NCI-H774 (cell line): ENCODE results near the gene TBCB.

Experiments used
- DNase-seq: peaks from one replicate; lab custom pipeline; 2025; lab: John Stamatoyannopoulos, UW

Gene TBCB

DNA sequence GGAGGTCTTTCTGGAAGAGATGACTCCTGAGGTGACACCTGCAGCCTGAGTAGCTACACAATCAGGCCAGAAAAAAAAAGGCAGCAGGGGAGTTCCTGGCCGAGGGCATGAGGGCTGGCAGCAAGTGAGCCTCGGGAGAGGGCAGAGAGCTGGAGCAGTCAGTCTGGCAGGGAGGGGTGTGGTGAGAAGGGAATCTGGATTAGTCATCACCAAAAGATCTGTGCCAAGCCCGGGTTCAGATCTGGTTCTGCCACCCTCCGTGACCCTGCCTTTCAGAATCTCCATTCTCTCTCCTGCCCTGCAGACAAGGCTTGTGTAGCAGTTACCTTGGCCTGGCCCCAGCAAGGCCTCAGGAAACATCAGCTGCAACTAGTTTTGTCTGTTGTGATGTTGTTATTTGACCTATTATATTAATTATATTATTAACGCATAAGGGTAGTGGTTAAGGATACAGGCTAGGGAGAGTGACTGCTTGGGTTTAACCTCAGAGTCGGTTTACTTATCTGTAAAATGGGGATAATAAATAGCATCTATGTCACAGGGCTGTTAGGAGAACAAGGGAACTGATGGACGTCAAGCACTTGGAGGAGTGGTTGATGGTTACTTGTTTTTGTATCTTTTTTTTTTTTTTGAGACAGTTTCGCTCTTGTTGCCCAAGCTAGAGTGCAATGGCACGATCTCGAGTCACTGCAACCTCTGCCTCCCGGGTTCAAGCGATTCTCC, 21.9 kb downstream of the TBCB start:
- DNase-seq, result peak; percentile 15

DNA sequence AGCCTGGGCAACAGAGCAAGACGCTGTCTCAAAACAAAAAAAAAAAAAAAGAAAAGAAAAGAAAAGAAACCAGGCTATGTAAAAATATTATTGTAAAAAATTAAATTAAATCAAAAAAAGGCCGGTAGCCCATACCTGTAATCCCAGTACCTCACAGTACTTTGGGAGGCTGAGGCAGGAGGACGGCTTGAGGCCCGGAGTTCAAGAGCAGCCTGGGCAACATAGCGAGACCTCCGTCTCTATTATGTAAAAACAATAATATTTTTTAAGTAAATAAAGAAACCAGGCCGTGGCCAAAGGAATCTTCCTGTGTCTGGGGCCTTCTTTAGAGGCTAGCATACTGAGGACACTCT, 23.8 kb downstream of the TBCB start:
- DNase-seq, result no peak

DNA sequence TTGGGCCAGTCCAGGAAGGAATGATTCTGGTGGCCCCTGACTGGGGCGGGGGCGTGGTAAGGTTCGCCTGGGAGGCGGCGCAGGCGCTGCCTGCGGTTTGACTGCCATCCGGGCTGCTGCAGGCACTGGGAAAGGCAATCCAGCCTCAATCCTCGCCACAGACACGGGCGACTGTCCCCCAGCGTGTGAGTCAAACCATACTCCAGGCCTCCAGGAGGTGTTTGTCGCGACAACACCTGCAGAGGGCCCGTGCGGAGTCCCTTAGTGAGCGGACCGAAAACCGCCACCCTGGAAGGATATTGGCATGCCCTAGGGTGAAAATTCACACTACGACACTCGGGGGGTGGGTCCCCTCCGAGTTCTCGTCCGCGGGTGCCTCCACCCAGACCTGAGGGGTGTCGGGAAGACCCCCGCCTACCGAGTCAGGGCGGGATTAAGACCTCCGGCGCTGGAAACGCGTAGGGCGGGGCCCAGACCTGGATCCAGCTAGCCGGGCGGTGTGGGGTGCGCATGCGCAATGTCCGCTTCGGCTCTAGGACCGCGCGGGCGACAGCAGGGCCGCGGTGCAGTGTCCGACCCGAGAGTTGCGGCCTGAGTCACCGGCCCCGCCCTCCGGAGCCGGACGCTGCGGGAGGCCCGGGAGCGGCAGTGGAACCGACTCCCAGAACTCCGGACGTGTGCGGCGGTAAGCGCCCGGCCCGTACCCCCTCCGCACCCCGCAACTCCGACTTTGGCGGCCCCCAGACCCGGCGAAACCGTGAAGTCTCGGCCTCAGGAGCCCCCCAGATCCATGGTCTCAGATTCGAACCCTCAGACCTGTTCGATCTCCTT, 24.4 kb downstream of the TBCB start, which contains the start of gene CAPNS1:
CAPNS1 (plus strand) TSS at position 594 of the 831 bp plus-strand sequence. CDS start 946 bp downstream, outside the sequence.
- peak; percentile 94 for DNase-seq

DNA sequence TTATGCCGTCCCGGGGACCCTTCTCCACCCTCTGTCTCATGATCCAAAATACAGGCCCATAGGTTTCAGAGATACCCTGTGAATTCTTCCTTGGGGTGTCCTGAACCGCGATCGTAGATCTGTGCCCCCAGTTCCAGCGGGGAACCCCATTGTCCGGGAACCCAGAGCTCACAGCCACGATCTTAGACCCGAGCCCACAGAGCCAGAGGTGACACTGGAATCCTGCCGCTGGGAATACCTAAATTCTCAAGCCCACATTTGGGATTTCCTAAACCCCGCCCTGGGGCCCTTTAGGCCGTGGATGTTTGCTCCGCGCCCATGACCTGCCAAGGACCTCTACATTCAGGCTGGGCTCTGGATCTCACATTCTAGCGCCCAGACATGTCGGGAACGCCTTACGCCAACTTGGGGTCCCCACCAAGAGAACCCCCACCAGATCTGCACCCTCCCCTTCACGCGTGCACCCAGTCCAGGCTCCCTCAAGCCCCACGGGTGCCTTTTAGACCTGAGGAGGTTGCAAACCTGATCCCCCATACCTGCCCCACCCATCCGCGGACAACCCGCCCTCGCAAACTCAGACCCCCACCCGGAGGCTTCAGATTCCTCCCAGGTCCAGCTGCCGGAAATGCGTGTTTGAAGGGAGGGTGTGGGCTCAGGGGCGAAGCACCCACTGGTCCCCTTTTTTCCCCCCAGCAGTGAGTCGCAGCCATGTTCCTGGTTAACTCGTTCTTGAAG, 25.2 kb downstream of the TBCB start:
- DNase-seq, result peak; percentile 62

DNA sequence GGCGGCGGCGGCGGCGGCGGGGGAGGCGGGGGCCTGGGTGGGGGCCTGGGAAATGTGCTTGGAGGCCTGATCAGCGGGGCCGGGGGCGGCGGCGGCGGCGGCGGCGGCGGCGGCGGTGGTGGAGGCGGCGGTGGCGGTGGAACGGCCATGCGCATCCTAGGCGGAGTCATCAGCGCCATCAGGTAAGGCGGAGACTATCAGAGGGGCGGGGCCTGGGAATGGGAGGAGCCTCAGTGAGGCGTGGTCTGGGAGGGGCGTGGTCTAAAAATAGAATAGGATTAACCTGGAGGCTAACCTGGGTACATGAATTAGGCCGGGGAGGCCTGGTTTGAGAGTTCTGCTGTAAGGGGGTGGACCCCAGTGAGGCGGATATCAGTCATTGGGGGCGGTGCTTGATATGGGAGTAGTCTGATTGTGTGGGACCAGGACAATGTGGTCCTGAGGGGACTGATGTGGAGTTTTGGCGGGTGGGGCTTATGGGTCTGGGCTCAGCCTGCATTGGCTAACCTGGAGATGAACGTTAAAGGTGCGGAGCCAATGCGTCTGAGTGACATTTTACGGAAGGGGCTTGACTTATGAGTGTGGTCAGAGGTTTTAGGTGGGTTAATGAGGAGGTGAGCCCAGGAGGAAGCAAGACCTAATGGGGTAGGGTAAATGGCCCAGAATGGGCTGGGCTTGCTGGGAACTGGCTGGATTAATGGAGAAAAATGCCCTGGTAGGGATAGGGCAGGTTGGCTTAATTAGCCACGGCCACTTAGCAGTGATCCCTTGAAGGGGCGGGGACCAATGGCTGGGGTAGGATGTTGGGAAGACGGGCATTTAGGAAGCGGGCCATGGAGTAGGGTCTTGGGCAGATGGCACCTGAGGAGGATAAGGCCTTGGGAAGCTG, 26.0 kb downstream of the TBCB start:
- peak; percentile 61 for DNase-seq

DNA sequence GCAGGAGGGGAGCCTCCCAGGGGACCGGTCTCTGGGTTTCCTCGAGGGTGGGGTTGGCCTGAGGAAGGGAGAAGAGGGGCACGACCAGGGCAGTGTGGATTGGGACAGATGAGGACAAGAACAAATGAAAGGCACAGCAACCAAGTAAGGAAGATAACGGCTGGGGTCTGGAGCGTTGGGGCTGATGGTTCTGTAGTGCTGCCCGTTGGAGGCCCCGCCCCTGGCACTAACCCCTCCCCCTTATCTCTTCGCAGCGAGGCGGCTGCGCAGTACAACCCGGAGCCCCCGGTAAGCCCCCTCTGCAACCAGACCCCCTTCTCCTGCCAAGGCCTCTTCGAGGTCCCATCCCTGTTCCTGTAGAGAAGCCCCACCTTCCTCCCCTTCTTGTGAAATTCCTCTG, 26.8 kb downstream of the TBCB start:
- no peak for DNase-seq

DNA sequence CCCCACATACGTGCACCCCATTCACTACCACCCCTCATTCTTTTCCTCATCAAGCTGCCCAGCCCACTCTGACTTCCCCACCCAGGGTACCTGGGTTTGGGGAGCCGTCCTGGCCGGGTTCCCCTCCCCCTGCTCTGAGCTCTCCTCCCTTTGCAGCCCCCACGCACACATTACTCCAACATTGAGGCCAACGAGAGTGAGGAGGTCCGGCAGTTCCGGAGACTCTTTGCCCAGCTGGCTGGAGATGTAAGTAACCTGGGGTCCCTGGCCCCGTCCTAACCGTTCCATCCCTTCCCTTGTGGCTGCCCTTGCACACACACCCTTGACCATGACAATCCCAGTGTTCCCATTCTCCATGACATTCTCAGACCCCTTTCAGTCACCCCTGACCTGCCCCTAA, 27.2 kb downstream of the TBCB start:
- no peak for DNase-seq

DNA sequence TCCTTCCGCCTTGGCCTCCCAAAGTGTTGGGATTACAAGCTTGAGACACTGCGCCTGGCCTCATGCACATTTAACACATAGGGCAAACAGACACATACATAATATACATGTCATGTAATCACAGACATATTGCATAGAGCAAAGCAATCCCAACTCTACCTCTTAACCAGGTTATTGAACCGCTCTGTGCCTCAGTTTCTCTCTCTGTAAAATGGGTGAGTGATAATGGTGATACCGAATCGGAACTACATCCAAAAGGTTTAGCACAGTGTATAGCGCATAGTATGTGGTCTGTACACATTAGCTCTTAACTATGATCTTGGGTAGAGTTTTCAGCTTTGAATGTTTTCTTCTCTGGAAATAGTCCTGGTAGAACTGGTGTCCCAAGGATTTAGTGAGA, 29.4 kb downstream of the TBCB start:
- no peak for DNase-seq

DNA sequence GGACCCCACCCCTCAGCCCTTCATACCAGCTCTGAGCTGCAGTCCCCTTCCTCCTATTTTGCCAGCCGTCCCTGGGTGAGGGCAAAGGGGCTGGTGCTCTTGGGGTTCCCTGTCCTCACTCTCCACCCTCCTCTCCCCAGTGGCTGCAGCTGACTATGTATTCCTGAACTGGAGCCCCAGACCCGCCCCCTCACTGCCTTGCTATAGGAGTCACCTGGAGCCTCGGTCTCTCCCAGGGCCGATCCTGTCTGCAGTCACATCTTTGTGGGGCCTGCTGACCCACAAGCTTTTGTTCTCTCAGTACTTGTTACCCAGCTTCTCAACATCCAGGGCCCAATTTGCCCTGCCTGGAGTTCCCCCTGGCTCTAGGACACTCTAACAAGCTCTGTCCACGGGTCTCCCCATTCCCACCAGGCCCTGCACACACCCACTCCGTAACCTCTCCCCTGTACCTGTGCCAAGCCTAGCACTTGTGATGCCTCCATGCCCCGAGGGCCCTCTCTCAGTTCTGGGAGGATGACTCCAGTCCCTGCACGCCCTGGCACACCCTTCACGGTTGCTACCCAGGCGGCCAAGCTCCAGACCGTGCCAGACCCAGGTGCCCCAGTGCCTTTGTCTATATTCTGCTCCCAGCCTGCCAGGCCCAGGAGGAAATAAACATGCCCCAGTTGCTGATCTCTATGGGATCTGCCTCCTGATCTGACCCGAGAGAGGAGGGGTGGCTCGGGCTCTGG, 34.6 kb downstream of the TBCB start:
- DNase-seq, result no peak

DNA sequence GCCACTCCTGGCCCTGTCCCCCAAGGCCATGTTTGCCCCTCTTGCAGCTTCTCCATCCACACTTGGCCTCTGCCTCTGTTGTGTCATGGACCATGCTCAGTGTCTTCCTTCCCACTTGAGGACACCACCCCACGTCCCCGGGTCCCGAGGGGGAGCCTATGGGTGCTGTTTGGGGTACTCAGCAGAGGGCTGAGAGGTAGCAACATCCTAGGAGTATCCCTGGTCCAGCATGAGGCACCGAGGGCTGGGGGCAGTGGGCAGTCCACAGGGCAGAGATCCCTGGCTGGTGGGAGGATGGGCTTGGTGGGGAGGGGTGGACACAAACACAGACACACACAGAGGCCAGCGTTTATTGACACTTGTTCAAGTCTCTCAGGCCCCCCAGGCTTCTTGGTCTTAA, 35.3 kb downstream of the TBCB start:
- DNase-seq, result no peak

DNA sequence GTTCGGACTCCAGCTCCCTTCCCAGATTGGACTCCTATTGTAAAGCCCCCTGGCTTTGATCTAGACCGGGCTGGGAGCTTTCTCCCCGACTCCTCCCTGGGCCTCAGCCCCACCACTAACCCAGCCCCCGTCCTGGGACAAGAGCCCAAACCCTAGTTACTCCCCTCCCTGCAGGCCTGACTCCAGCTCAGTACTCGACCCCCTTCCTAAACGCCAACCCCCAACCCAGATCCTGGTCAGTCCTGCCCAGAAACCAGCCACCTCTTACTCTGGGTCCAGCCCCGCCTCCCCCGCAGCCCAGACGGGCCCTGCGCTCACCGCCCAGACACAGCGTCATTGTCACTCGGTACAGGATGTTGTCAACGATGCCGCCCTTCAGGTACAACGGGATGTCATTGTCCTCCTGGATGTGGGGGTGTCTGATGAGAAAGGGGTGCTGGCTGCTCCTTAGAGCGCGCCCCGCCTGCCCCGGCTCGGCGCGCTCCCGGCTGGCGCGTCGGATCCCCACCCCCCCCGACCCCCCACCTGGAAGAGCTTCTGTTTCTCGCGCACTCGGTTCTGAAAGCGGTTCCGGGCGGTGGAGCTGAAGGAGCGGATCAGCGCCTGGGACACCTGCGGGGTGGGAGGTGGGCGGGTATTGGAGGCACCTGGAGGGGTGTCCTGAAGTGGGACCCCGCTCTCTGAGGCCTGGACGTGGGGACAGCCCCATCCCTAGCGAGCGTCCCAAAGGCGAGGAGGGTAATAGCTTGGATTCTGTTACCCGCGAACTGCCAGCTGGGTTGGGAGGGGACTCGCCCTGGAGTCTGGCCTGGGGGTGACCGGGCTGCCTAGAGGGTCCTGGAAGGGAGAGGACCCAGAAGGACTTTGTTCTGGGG, 36.1 kb downstream of the TBCB start:
- no peak for DNase-seq

DNA sequence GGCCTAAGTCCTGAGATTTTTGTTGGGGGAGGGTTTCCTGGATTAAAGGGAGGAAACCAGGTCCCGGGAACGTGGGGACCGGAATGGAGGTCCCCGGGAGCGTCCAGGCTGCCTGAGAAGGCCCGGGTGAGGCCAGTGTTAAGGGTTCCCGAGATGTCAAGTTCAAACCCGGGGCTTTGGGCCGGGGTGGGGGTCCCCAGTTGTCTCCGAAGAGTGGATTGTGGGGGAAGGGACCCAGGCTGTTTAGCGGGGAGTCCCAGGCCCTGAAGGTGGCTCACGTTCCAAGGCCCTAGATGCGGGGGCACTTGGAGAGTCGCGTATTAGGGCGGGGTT, 36.7 kb downstream of the TBCB start:
- DNase-seq, result no peak

DNA sequence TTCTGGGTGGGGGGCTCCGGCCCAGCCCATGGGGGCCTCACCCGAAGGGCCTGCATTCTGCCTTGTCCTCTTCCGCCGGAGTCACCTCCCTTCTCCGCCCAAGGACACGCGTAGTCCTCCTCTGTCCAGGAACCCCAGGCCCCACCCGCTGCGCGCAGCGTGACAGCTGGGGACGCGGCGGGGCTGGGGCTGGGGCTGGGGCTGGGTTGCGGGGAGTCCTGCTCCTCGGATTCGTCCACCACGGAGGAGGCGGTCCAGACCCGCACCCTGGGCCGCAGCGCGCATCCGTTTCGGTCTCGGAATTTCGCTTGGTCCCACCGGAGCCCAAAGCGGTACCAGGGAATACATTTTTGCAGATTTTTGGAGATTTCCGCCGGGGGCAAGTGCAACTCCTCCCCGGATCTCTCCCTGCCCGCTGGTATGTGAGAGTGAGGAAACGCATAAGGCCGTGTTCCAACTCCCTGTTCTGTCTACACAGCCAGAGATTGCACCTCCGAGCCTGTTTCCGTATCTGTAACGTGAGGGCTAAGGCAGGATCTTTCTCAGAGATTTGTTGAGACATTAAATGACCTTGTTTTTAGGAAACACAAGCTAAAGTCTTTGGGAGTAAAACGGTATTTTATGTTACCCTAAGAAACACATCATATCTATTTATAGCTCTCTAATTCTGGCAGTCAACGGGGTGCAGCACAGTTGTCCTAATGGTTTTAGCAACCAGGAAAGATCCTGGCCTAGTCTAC, 37.3 kb downstream of the TBCB start, which contains the start of gene COX7A1:
COX7A1 (minus strand) TSS at position 96 of the 740 bp plus-strand sequence; CDS start at position 56, 40 bp downstream.
- DNase-seq, result no peak

DNA sequence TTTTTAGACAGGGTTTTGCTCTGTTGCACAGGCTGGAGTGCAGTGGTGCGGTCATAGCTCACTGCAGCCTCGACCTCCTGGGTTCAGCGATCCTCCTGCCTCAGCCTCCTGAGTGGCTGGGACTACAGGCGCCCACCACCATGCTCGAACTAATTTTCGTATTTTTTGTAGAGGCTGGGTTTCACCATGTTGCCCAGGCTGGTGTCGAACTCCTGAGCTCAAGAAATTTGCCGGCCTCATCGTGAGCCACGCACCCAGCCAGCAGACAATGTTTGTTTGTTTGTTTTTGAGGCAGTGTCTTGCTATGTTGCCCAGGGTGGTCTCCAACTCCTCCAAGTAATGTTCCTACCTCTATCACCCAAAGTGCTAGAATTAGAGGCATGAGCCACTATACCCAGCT, 37.9 kb downstream of the TBCB start:
- no peak for DNase-seq

DNA sequence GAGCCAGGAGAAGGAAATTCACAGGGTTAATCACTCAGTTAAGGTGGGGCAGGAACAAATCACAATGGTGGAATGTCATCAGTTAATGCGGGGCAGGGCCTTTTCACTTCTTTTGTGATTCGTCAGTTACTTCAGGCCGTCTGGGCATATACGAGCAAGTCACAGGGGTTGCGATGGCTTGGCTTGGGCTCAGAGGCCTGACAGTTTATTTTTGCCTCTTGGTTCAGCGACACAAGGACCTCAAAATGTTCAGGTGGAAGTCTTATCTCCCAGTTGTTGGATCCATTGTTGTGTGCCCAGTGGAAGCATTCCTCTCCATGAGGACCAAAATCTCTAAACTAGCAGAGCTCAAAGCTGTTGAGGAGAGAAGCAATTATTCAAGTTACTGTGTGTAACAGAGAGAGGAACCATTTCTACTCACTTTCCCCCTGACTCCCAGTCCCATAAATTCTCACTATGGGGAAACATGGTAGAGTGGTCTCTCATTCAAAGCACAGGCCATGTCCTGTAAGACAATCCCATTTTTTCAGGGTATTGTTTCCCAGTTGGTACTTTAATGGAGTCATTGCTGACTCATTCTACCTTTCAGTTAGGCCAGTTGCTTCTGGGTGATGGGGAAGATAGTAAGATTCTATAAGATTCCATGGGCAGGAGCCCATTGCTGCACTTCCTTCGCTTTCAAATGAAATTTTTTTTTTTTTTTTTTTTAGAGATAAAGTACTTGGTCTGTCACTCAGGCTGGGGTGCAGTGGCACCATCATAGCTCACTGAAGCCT, 45.7 kb downstream of the TBCB start:
- no peak for DNase-seq

DNA sequence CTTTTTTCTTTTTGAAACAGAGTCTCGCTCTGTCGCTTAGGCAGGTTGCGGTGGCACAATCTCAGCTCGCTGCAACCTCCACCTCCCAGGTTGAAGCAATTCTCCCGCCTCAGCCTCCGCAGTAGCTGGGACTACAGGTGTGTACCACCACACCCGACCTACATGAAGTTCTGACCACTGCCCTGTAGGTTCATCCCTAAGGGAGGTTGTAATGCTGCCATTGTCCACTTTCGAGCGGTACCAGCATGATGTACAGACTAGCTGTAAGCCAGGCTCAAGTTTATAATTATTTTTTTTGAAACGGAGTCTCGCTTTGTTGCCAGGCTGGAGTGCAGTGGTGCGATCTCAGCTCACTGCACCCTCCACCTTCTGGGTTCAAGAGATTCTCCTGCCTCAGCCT, 48.5 kb downstream of the TBCB start:
- DNase-seq, result no peak

DNA sequence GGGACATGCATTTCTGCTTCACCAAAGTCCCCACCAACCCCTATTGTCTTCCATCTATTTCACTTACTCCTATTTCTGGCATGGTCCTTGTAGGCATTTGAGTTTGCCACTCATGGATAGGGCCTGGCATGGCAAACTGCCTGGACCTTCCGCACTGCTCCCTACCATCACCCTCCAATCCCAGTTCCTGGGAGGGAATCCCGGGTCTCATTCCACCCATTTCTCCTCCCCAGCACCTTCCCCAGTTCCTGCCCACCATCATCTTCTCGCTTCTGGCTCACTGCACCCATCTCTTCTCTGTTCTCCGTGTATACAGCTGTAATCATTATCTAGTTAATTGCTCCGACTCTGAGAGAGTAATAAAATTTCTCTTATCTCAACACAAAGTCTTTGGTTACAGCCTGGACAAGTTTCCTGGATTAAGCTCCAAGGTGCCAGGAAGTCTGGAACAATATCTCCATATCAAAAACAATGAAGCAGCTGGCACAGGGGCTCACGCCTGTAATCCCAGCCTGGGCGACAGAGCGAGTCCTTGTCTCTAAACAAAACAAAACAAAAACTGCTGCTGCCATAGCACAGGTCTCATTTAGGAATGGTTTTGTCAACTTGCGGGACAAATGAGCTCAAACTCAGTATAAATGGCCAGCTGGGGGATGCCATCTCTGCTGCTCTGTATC, 54.0 kb downstream of the TBCB start:
- DNase-seq, result peak; percentile 30

DNA sequence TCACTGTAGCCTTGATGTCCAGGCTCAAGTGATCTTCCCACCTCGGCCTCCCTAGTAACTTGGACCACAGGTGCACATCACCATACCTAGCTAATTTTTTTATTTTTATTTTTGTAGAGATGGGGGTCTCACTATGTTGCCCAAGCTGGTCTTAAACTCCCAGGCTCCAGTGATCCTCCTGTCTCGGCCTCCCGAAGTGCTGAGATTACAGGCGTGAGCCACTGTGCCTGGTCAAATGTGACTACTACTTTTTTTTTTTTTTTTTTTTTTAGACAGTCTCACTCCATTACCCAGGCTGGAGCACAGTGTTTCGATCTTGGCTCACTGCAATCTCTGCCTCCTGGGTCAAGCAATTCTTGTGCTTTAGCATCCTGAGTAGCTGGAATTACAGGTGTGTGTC, 57.6 kb downstream of the TBCB start:
- DNase-seq, result no peak
